B cell (primary cell): ENCODE results near the gene GRHL3. TPM values are rescaled to one million over a fixed set of nuclear protein-coding genes. Genes with fewer than 3 reads are reported as not detected.

Source experiments
- ATAC-seq: fragments of 200-7000 bp; cut with Tn5 transposase; one replicate; pipeline ENCODE4 v1.10.0; 2021; ENCODE audit warnings: low read depth, mild to moderate bottlenecking, moderate number of reproducible peaks, moderate library complexity
- CTCF ChIA-PET: fragments of 350-600 bp; sonication (Branson Sonifier 250); formaldehyde crosslinking; loops from one replicate; lab custom pipeline; 2021; ENCODE audit warnings: antibody characterized with exemption, inconsistent platforms; lab: Charles Lee
- POLR2A ChIA-PET: fragments of 350-600 bp; sonication (Branson Sonifier 250); formaldehyde crosslinking; loops from one replicate; lab custom pipeline; 2021; ENCODE audit warnings: antibody characterized with exemption; lab: Charles Lee
- DNase-seq: peaks from one replicate; pipeline ENCODE4 v3.0.0; 2013
- H2AFZ ChIP-seq: 2 replicates; pipeline ENCODE4 v1.6.1; 2012; ENCODE audit warnings: mild to moderate bottlenecking, low read depth, low read length; ENCODE audit not compliant: insufficient read depth, poor library complexity, severe bottlenecking
- H3K27ac ChIP-seq, 2 donors: 1 replicate in 1 of 2; 2 replicates in 1 of 2; pipeline ENCODE4 v1.5.1; 2012 to 2013; ENCODE audit warnings: low read length in 2 of 2, mild to moderate bottlenecking in 2 of 2, moderate library complexity in 1 of 2
- H3K27me3 ChIP-seq, 4 experiments: fragments of 200-600 bp in 1 of 4; sonication (generic) in 1 of 4; replicated peaks in 1 of 4; 1 replicate in 2 of 4; 2 replicates in 2 of 4; pipeline versions ENCODE4 v1.6.1 to v1.7.0; 2013 to 2016; ENCODE audit warnings: low read length in 3 of 4, mild to moderate bottlenecking in 2 of 4, mixed read lengths in 1 of 4, moderate library complexity in 1 of 4; ENCODE audit not compliant: insufficient read depth in 4 of 4, control insufficient read depth in 3 of 4; ENCODE audit errors: control extremely low read depth in 1 of 4
- H3K36me3 ChIP-seq, 2 experiments: replicated peaks in 1 of 2; 1 replicate in 1 of 2; 2 replicates in 1 of 2; pipeline versions ENCODE4 v1.6.1 to v1.7.1; 2013; ENCODE audit warnings: low read length in 1 of 2; ENCODE audit not compliant: insufficient read depth in 2 of 2, control insufficient read depth in 1 of 2; ENCODE audit errors: control extremely low read depth in 1 of 2, extremely low read depth in 1 of 2
- H3K4me1 ChIP-seq, 2 donors: fragments of 200-600 bp in 1 of 2; sonication (generic) in 1 of 2; 1 replicate in 1 of 2; 2 replicates in 1 of 2; pipeline versions ENCODE4 v1.5.1 to v1.6.1; 2013 to 2017; ENCODE audit warnings: low read length in 2 of 2; ENCODE audit not compliant: control insufficient read depth in 2 of 2, insufficient read depth in 2 of 2
- H3K4me2 ChIP-seq: replicated peaks from 2 replicates; pipeline ENCODE3; 2012; ENCODE audit warnings: mild to moderate bottlenecking, low read depth, low read length; ENCODE audit not compliant: poor library complexity, severe bottlenecking
- H3K4me3 ChIP-seq, 5 experiments: fragments of 200-600 bp in 1 of 5; sonication (generic) in 1 of 5; 1 replicate in 3 of 5; 2 replicates in 2 of 5; pipeline versions ENCODE4 v1.5.1 to v1.7.0; 2011 to 2016; ENCODE audit warnings: low read length in 4 of 5, mild to moderate bottlenecking in 4 of 5, low read depth in 2 of 5, control low read depth in 1 of 5, moderate library complexity in 1 of 5; ENCODE audit not compliant: insufficient read depth in 1 of 5; ENCODE audit errors: control extremely low read depth in 1 of 5, extremely low read depth in 1 of 5
- H3K79me2 ChIP-seq: fragments of 200-600 bp; sonication (generic); one replicate; pipeline ENCODE4 v1.6.0; 2016; ENCODE audit warnings: low read length; ENCODE audit not compliant: control insufficient read depth, insufficient read depth
- H3K9ac ChIP-seq: fragments of 200-600 bp; sonication (generic); 2 replicates; pipeline ENCODE4 v1.6.1; 2017; ENCODE audit warnings: mild to moderate bottlenecking, low read length, moderate library complexity
- H3K9me3 ChIP-seq, 3 donors: one replicate each; pipeline versions ENCODE4 v1.6.1 to v1.7.1; 2013; ENCODE audit warnings: low read length in 2 of 3; ENCODE audit not compliant: control insufficient read depth in 2 of 3, insufficient read depth in 1 of 3; ENCODE audit errors: control extremely low read depth in 1 of 3
- H4K20me1 ChIP-seq: 2 replicates; pipeline ENCODE4 v1.6.0; 2012; ENCODE audit warnings: mild to moderate bottlenecking, low read length; ENCODE audit not compliant: insufficient read depth, control insufficient read depth, poor library complexity, severe bottlenecking
- H3K27ac Mint-ChIP-seq: one replicate; pipeline ENCODE4 v1.8.0; 2021; ENCODE audit warnings: mixed read lengths
- H3K27me3 Mint-ChIP-seq: one replicate; pipeline ENCODE4 v1.8.0; 2021; ENCODE audit warnings: mixed read lengths
- H3K4me1 Mint-ChIP-seq: one replicate; pipeline ENCODE4 v1.8.0; 2021; ENCODE audit warnings: mixed read lengths
- H3K4me3 Mint-ChIP-seq: one replicate; pipeline ENCODE4 v1.8.0; 2021; ENCODE audit warnings: mixed read lengths
- H3K9me3 Mint-ChIP-seq: one replicate; pipeline ENCODE4 v1.8.0; 2022; ENCODE audit warnings: mixed read lengths; ENCODE audit not compliant: insufficient read depth
- EZH2 ChIP-seq: IDR thresholded peaks from 2 replicates; pipeline ENCODE4 v1.6.1; 2012; ENCODE audit warnings: borderline replicate concordance, low read depth, mild to moderate bottlenecking, moderate library complexity, low read length; ENCODE audit not compliant: insufficient read depth, poor library complexity, severe bottlenecking
- WGBS: methylation state at CpG from one replicate; pipeline ENCODE4 v1.1.5; 2013; ENCODE audit warnings: missing lambda C conversion rate; ENCODE audit not compliant: insufficient coverage; 5-methylcytosine and 5-hydroxymethylcytosine counted together
- intact Hi-C: fragments of 100-400 bp; cut with micrococcal nuclease; formaldehyde crosslinking; loops from one replicate; pipeline ENCODE4 v1.10.0; 2022
- polyA plus RNA-seq: library from polyadenylated mRNA; depleted of rRNA; stranded (reverse); fragments of >200 nt; gene quantifications from 2 replicates; pipeline ENCODE4 v1.2.3, GENCODE V29; 2012
- total RNA-seq, 2 donors: library from RNA; stranded (reverse); fragments of 120-200 nt in 1 of 2; gene quantifications; 1 replicate in 1 of 2; 2 replicates in 1 of 2; pipeline versions ENCODE4 v1.2.3 to v1.2.4, GENCODE V29; 2013 to 2022
- TF ChIP-seq, protein P1 (sequence below): fragments of 200-600 bp; IDR thresholded peaks from one replicate; pipeline ENCODE4 v1.8.0; 2022; ENCODE audit warnings: antibody characterized with exemption, mild to moderate bottlenecking

Gene GRHL3
- total and polyA plus RNA-seq, 2 donors (not counting 1 experiment from before 2014, with no cell fraction given), result not detected

DNA sequence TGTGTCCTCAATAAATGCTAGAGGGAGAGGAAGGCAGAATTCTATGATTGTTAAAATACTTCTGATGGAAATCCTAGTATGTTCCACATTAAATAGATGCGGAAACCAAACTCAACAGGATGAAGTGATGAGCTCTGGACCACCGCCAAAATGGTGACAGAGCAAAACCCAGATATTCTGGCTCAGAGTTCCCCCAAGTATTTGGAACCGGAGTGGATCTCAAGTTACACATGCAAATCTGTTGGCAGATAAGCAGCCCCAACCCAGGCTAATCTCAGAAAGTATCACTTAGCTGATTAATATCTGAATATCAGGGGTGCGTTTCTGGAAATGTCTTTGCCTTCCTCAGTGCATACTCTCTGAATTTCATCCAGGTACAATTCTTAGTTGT is 17.4 kb upstream of the GRHL3 start:
- no peak overlapping the region for H3K27ac Mint-ChIP-seq
- ChIA-PET POLR2A (no interaction called here), CTCF (no interaction called here)

GRCh38 chr1:24302209-24302611 is 16.9 kb upstream of the GRHL3 start:
- DNase-seq, result no peak
- Mint-ChIP-seq H3K4me3 (no peak overlapping the region), H3K27ac (no peak overlapping the region), H3K4me1 (no peaks in the 10 kb centered on the region), H3K9me3 (no peaks in the 10 kb centered on the region), H3K27me3 (peaks cover 31% of the 10 kb centered on the region)
- Histone ChIP-seq H3K79me2 (no peaks in the 10 kb centered on the region), H3K4me3 (no peak overlapping the region), H2AFZ (no peak overlapping the region), H3K4me2 (no peak overlapping the region), H3K4me1 (no peaks in the 10 kb centered on the region), H3K9me3 (no peaks in the 10 kb centered on the region), H3K27me3 (peaks cover 0 to 9% (median 3%) of the 10 kb centered on the region in 4 experiments), H3K9ac (no peak overlapping the region), H4K20me1 (no peaks in the 10 kb centered on the region), H3K27ac (no peak overlapping the region), H3K36me3 (no peaks in the 10 kb centered on the region)
- ChIA-PET CTCF (no interaction called here), POLR2A (no interaction called here)
- WGBS, result no CpG with 5 or more reads among the region's 3 CpGs
- no peak for ATAC-seq
- intact Hi-C loops, result no loop called here
- no peak for TF ChIP-seq EZH2
- TF ChIP-seq, protein P1, sequence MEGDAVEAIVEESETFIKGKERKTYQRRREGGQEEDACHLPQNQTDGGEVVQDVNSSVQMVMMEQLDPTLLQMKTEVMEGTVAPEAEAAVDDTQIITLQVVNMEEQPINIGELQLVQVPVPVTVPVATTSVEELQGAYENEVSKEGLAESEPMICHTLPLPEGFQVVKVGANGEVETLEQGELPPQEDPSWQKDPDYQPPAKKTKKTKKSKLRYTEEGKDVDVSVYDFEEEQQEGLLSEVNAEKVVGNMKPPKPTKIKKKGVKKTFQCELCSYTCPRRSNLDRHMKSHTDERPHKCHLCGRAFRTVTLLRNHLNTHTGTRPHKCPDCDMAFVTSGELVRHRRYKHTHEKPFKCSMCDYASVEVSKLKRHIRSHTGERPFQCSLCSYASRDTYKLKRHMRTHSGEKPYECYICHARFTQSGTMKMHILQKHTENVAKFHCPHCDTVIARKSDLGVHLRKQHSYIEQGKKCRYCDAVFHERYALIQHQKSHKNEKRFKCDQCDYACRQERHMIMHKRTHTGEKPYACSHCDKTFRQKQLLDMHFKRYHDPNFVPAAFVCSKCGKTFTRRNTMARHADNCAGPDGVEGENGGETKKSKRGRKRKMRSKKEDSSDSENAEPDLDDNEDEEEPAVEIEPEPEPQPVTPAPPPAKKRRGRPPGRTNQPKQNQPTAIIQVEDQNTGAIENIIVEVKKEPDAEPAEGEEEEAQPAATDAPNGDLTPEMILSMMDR, result no peak

More for the DNA sequence above, 17.4 kb upstream of the GRHL3 start:
- Histone ChIP-seq H3K4me1 (no peaks in the 10 kb centered on the region), H3K9me3 (no peaks in the 10 kb centered on the region), H3K27ac (no peak overlapping the region), H3K27me3 (peaks cover 0 to 9% (median 3%) of the 10 kb centered on the region in 4 experiments), H3K36me3 (no peaks in the 10 kb centered on the region), H4K20me1 (no peaks in the 10 kb centered on the region), H2AFZ (no peak overlapping the region), H3K79me2 (no peaks in the 10 kb centered on the region), H3K9ac (no peak overlapping the region), H3K4me2 (no peak overlapping the region), H3K4me3 (no peak overlapping the region)
- no peak for ATAC-seq
- intact Hi-C loops, result no loop called here
- 75% methylated on average over 3 of the region's 4 CpGs for WGBS
- Mint-ChIP-seq H3K4me3 (no peak overlapping the region), H3K9me3 (no peaks in the 10 kb centered on the region), H3K27me3 (peaks cover 27% of the 10 kb centered on the region), H3K4me1 (no peaks in the 10 kb centered on the region)
- TF ChIP-seq, protein P1, result no peak
- TF ChIP-seq EZH2, result no peak
- no peak for DNase-seq
